Stimulated activated CD4-positive, alpha-beta T cell treated with anti-CD3 and anti-CD28 coated beads, TNF-alpha, amount 100 ng/mL, for 4 hours (primary cell): ENCODE data around the gene BAD.
"Not testable (repeated sequence)": the region's sequence is repeated elsewhere in the genome, so short reads cannot be mapped to it uniquely, and the experiment has no call there.

Experiments
- DNase-seq, 3 experiments: peaks; one replicate each; pipeline ENCODE4 v3.0.0-alpha.2; 2020; ENCODE audit warnings: low read depth in 3 of 3

Gene BAD

DNA sequence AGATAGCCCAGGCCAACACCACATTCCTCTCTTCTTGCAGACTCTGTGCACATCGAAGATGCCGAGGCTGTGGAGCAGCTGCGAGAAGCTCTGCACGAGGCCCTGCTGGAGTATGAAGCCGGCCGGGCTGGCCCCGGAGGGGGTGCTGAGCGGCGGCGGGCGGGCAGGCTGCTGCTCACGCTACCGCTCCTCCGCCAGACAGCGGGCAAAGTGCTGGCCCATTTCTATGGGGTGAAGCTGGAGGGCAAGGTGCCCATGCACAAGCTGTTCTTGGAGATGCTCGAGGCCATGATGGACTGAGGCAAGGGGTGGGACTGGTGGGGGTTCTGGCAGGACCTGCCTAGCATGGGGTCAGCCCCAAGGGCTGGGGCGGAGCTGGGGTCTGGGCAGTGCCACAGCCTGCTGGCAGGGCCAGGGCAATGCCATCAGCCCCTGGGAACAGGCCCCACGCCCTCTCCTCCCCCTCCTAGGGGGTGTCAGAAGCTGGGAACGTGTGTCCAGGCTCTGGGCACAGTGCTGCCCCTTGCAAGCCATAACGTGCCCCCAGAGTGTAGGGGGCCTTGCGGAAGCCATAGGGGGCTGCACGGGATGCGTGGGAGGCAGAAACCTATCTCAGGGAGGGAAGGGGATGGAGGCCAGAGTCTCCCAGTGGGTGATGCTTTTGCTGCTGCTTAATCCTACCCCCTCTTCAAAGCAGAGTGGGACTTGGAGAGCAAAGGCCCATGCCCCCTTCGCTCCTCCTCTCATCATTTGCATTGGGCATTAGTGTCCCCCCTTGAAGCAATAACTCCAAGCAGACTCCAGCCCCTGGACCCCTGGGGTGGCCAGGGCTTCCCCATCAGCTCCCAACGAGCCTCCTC is 31.4 kb upstream of the BAD start:
- DNase-seq: not testable (repeated sequence)

DNA sequence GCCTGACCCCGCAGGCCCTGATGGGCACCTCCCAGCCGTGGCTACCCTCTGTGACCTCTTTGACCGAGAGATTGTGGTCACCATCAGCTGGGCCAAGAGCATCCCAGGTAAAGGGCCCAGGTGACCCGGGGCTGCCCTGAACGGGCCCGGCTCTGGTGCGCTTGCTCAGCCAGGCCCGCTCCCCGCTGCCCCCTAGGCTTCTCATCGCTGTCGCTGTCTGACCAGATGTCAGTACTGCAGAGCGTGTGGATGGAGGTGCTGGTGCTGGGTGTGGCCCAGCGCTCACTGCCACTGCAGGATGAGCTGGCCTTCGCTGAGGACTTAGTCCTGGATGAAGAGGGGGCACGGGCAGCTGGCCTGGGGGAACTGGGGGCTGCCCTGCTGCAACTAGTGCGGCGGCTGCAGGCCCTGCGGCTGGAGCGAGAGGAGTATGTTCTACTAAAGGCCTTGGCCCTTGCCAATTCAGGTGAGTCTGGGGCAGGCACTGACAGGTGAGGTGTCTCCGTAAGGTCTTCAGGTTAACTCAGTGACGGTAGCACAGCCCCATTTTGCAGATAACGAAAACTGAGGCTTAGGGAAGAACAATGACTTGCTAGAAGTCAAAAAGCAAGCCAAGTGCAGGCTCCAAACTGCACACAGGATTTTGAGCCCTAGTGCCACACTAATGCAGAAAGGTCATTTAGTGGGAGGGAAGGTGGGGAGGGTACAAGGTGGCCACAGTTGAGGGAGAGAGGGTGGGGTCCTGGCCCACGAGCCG is 30.5 kb upstream of the BAD start:
- no peak for DNase-seq

DNA sequence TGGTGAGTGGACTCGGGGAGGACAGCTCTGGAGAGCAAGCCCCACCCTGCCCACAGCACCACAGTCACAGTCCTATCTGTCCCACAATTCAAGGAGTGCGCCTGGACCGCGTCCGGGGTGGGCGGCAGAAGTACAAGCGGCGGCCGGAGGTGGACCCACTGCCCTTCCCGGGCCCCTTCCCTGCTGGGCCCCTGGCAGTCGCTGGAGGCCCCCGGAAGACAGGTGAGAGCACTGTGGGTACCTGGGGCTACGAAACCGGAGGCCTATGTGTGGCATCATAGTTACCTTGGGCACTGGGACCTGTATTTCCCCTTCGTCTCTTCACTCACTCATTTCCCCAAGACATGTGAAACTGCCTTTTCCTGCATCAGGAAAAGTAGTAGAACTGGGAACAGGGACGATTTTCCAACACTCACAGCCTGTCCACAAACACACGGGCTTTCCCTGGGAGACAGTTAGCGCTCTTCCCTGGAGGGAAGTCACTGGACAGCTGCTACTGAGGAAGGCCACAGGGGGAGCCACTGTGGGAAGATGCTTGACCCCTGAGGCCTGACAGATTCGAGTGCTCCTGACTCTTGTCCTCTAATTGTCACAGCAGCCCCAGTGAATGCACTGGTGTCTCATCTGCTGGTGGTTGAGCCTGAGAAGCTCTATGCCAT is 29.8 kb upstream of the BAD start:
- DNase-seq: no peak

DNA sequence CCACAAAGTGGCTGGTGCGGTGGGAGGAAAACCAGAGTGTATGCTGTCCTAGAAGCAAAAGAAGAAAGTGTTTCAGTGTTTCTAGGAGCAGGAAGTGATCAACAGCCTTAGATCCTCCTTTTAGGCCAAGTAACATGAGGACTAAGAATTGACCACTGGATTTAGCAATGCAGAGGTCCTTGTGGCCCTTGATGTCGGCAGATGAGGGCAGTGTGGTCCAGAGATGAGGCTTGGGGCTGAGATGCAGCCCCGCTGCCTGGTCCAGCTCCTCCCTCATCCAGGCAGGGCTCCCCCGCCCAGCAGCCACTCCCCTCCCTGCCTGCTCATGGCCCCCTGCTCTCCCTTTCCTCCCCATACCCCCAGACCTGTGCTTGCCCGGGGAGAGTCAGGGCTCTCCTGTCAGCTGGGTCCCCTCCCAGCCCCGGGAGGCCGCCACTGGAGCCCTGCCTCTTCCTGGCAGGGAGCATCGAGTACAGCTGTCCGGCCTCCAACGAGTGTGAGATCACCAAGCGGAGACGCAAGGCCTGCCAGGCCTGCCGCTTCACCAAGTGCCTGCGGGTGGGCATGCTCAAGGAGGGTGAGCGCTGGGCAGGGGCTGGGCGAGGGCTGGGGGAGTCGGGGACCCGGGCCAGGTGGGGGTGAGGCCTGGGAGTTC is 29.2 kb upstream of the BAD start:
- DNase-seq: no peak

DNA sequence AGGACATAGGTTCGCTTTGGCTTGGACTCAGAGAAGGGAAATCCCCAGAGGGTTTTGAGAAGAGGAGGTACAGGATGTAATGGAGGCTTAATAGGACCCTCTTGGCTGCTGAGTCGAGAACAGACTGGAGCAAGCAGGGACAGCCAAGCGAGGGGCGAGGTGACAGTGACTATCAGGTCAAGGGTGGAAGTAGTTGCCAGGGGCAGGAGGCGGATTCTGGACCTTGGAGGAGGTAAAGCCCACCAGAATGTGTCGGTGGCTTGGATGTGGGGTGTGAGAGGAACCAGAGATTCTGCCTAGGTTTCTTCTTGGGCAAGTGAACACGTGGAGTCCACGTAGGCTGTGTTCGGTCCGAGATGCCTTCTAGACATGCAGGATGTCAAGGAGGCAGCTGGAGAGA is 28.5 kb upstream of the BAD start:
- DNase-seq: no peak

DNA sequence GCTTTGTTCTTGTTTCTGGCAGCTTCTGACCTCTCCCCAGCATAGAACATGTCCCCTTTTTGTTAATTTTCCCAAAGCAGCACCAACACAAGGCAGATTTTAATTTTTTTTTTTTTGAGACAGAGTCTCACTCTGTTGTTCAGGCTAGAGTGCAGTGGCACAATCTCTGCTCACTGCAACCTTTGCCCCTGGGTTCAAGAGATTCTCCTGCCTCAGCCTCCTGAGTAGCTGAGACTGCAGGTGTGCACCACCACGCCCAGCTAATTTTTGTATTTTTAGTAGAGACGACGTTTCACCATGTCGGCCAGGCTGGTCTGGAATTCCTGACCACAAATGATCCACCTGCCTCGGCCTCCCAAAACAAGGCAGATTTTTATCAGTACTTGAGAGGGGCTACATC is 23.3 kb upstream of the BAD start:
- not testable (repeated sequence) for DNase-seq

DNA sequence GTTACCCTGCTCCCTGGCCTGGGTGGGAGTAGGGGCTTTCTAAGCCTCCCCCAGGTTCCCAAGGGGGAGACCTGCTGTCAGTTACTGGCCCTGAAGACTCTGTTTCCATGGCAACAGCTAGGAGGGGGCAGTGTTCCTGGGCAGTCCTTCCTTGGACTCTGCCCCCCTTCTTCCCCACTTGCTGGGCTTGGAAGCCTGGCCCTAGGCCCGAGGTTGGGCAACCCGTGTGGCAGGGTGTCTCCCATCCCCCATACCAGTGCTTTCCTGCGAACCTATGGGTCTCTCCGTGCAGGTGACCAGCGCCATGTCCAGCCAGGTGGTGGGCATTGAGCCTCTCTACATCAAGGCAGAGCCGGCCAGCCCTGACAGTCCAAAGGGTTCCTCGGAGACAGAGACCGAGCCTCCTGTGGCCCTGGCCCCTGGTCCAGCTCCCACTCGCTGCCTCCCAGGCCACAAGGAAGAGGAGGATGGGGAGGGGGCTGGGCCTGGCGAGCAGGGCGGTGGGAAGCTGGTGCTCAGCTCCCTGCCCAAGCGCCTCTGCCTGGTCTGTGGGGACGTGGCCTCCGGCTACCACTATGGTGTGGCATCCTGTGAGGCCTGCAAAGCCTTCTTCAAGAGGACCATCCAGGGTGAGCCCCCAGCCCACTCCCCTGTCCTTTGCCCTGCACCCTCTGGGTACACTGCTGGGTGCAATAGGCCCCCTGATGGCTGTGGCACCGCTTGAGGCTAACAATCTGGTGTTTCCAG is 22.6 kb upstream of the BAD start:
- DNase-seq: no peak

DNA sequence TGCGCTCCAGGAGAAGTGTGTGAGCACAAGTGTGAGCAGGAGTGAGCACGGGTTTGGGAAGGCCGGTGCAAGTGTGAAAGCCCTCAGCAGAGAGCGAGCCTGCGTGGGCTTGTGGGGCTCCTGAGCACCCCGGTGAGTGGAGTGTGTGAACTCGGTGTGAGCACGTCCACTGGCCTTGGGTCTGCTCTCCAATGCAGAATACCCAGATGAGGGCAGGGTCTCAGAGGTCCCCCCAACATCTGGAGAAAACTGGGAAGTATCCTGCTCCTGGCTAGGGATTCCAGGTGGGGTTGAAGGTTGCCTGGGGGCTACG is 22.1 kb upstream of the BAD start:
- DNase-seq: no peak

DNA sequence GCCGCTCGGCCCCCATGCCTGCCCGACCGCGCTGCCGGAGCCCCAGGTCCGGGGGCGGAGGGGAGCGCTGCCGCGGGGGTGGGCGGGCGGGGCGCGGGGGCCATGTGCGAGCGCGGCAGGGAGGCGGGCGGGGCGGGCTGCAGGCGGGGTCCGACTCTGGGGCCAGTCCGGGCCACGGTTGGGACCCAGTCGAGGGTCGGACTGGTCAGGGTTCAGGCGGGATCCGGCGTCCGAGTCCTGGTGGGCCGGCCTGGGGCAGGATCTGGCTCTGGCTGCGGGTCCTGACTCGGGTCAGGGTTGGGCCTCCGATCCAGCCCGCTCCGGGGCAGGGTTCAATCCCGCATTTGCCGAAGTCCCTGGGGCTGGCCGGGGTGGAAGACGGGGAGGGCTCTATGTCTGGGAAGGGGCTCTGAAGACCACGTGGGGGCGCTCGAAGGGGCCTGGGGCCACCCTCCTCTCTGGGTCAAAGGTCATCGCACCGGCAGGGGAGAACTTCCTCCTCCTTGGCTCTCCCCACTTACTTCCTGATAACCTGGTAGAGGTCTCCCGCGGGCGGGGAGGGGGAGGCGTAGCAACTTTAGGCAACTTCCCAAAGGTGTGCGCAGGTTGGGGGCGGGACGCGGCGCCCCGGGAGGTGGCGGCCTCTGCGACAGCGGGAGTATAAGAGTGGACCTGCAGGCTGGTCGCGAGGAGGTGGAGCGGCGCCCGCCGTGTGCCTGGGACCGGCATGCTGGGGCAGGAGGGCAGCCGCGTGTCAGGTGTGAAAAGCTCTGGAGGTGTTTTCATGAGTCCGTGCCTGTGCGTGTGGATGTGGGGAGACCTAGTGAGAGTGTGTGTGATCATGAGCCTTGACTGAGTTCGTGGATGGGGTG is 21.5 kb upstream of the BAD start:
- peak; percentile 61 to 67 (median 64) for DNase-seq

DNA sequence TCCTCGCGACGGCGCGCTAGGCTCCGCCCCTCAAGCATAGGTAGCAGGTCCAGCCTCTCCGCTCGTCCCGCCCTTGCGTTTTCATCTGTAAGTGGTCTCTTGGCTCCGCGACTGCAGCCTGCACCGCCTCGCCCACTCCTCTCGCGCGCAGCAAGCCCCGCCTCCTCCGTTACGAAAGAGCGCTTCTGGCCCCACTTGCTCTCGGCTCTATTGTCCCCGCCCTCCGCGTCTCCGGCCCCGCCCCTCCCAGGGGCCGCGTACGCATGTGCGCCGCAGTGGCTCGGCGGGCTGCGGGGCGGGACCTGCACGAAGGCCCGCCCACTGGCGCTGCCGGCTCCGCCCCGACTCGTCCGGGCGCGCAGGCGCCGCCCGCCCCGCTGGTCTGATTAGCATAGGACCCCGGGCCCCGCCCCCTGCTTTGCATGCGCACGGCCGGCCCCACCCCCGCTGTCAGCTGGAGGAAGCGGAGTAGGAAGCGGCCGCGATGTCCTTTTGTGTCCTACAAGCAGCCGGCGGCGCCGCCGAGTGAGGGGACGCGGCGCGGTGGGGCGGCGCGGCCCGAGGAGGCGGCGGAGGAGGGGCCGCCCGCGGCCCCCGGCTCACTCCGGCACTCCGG is 20.7 kb upstream of the BAD start, which contains the start of gene ESRRA:
ESRRA (plus strand) TSS at position 450 of the 616 bp plus-strand sequence. CDS start 1,656 bp downstream, outside the sequence.
- peak; percentile 99 to 100 (median 100) for DNase-seq

DNA sequence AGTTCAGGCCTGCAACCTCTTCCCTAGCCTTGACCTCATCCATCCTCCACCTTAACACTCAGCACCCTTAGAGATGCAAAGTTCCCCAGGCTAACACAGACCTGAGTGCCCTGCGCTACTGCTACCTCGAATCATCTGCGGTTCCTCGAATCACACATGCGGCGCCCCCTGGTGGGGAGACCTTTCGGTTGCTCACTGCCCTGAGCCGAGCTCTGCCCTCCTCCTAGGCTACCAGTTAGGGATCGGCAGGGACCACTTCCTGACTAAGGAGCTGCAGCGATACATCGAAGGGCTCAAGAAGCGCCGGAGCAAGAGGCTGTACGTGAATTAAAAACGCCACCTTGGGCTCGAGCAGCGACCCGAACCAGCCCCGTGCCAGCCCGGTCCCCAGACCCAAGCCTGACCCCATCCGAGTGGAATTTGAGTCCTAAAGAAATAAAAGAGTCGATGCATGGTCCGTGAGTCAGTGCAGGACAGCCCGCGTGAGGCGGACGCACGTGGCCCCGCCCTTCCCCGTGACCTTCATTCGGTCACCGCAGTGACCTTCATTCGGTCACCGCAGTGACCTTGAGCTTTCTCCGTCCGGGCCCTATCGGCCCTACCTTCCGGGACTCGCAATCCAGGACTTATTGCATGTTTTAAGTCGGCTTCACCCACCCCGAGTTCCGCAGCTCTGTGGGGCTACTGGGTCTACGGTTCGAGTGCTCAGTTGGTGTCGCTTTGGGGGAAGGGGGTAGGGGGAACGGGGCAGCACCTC is 20.0 kb upstream of the BAD start:
- peak; percentile 85 to 96 (median 92) for DNase-seq

DNA sequence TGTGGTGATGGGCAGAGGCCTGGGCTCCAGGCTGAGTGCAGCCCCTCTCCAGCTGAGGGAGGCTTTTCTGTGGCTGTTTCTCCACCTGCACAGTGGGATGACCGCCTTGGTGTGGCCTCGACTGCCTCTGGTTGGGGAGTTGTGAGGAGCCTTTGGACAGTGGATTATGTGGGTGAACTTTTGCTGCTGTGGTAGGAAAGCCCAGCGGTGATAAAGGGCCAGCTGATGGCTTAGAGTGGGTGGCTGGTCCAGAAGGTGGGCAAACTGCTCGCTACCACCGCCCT is 19.5 kb upstream of the BAD start:
- DNase-seq: no peak

DNA sequence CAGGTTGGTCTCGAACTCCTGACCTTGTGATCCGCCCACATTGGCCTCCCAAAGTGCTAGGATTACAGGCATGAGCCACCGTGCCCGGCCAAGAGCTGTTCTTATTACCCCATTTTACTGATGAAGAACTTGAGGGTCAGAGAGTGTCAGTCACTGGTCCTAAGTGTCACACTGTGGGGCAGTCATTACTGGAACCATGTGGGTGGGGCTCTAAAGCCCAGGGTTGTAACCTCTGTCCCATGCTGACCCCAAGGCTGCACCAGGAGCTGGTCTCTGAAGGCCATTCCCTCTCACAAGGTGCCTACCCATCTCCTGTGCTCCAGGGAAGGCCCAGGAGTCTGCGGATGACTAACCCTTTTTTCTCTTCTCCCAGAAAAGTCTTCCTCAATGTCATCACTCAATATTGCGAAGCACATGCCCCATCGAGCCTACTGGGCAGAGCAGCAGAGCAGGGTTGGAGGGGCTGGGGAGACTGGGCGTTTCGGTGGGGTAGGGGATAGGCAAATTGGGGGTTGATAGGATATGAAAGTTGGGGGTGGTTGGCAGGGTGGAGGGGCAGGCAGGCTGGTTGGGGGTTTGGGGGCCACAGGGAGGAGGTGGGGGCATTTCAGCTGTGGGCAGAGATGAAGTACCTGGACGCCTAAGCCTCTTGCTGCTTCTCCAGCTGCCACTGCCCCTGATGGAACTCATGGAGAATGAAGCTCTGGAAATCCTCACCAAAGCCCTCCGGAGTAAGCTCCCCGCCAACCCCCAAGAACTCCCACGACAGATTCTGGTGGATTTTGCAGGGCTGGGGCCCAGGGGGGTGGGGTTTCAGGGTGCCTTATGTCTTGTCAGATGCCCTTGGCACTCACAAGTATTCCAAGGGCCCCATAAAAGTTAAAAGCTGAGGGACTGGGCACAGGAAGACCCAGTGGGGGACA is 18.9 kb upstream of the BAD start:
- DNase-seq: no peak

DNA sequence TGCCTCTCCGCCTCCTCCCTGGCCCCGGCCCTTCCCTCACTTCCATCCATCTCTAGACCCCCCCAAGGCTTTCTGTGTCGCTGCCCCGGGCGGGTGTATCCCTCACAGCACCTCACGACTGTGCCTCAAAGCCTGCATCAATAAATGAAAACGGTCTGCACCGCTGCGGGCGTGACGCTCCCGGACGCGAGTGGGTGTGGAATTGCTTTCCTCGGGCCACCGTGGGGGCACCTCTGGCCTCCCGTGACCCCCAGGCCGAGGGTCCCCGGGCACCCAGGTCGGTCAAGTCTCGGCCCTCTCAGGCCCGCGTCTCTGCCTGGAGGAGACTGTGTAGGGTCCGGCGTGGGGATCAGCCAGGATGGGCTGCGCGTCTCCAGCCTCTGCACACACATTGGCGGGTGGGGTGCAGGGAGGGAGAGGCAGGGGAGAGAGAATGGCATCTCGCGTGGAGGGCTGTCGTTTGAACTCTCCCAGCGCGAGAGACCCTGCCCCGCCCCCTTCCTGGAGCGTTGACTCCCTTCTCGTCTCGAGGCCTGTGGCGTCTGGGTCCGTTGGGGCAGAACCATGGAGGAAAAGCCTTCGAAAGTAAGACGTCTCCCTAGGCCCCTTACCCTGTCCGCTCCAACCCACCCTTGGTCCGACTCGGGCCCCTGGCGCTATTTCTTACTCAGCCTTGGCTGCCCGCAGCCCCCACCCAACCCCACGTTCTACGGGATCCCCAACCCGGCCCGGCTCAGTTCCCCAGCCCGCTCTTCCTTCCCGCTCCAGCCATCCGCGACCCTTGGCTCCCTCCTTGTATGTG is 15.6 kb upstream of the BAD start, which contains the start of gene CATSPERZ:
CATSPERZ (plus strand) TSS at position 512 of the 802 bp plus-strand sequence; CDS start at position 565, 53 bp downstream.
- DNase-seq: no peak

DNA sequence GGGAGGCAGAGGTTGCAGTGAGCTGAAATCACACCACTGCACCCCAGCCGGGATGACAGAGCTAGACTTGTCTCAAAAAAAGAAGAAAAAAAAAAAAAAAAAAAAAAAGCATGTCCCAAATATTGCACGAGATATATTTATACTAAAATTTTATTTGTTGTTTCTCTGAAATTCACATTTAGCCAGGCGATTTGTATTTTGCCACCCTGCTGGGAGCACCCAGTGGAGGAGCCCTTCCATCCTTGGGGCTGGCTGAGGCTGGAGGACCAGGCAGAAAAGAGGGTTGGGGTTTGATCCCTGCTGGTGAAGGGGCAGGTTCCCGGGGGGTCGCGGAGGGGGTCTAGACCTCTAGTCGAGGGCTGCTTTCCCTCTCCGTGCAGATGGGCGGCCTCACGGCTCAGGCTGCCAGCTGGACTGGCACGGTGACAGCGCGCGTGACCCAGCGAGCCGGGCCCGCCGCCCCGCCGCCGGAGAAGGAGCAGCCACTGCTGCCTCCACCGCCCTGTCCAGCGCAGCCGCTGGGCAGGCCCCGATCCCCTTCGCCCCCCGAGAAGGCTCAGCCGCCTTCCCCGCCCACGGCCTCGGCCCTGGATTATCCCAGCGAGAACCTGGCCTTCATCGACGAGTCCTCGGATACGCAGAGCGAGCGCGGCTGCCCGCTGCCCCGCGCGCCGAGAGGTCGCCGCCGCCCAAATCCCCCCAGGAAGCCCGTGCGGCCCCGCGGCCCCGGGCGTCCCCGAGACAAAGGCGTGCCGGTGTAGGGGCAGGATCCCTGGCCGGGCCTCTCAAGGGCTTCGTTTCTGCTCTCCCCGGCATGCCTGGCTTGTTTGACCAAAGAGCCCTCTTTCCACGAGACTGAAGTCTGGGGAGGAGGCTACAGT is 14.7 kb upstream of the BAD start:
- DNase-seq: no peak

DNA sequence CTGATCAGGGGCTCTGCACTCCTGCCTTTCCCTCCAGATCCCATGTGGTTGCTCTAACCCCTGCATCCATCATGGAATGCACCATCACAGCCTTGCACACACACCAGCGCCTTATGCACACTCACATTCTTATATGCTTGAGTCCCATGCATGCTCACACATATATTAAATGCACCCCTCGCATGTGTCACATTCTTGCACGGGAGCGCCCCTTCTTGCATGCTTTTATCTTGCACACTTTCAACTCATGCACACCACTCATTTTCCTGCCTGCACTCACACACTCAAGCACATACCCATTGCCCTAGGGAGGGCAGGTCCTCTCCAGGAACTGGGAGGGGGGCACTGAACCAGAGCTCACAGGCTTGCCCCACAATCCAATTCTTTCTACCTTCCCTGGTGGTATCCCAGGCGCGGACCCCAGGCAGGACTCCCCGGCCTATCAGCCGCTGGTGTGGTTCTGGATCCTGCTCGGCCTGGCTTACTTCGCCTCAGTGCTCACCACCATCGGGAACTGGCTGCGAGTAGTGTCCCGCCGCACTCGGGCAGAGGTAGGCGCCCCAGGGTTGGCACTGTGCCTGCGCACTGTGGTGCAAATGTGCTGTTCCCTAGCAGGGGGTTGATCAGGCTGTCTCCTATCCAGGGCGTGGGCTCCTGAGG is 13.4 kb upstream of the BAD start:
- no peak for DNase-seq
